GM21723 (cell line): Measurements from ENCODE around the gene PM20D1.
"Not testable (repeated sequence)": the region's sequence is repeated elsewhere in the genome, so short reads cannot be mapped to it uniquely, and the experiment has no call there.

Experiments used
- ATAC-seq: cut with Tn5 transposase; IDR thresholded peaks from one replicate; pipeline ENCODE4 v1.9.1; 2021; ENCODE audit warnings: mild to moderate bottlenecking, moderate library complexity; ENCODE audit not compliant: unreplicated experiment

Gene PM20D1, protein sequence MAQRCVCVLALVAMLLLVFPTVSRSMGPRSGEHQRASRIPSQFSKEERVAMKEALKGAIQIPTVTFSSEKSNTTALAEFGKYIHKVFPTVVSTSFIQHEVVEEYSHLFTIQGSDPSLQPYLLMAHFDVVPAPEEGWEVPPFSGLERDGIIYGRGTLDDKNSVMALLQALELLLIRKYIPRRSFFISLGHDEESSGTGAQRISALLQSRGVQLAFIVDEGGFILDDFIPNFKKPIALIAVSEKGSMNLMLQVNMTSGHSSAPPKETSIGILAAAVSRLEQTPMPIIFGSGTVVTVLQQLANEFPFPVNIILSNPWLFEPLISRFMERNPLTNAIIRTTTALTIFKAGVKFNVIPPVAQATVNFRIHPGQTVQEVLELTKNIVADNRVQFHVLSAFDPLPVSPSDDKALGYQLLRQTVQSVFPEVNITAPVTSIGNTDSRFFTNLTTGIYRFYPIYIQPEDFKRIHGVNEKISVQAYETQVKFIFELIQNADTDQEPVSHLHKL

DNA sequence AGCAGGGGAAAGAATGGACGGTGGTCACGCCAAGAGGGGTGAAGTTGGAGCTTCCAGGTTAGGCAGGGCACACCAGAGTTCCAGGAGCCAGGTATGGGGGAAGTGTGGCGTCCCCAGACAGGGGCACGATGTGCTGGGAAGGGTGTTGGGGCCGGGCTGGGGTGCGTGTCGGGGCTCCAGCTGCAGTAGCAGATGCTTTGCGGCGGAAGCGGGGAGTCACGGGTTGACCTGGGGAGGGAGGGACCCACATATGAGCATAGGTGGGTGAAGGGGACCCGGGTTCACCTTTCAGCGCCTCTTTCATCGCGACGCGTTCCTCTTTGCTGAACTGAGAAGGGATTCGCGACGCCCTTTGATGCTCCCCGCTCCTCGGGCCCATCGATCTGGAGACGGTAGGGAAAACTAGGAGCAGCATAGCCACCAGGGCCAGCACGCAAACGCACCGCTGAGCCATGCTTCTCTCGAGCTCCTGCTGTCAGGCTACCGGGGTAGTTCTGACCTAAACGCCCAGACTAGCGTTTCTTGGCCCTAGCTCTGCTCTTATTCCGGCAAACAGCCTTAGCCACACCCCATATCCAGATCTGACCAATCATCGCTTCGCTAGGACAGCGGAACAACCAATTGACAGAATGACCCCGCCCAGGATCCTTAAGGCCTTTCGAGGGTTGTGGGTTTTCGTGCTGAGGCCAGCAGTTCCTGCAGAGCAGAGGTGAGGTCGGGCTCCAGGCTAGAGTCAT is at the start of gene PM20D1:
Gene PM20D1 (minus strand): TSS at position 514 of the 737 bp plus-strand sequence. CDS start 60 bp downstream, at position 454.
- ATAC-seq, result peak; percentile 88

DNA sequence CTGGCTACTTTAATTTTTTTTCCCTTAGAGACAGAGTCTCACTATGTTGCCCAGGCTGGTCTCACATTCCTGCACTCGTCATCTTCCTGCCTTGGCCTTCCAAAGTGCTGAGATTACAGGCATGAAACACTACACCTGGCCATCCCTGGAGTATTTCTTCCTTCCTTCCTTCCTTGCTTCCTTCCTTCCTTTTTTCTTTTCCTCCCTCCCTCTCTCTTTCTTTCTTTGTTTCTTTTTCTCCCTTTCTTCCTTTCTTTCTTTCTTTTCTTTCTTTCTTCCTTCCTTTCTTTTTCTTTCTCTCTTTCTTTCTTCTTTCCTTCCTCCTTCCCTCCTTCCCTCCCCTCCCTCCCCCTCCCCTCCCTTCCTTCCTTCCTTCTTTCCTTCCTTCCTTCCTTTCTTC is 46.4 kb upstream of the PM20D1 start:
- ATAC-seq, result no peak

DNA sequence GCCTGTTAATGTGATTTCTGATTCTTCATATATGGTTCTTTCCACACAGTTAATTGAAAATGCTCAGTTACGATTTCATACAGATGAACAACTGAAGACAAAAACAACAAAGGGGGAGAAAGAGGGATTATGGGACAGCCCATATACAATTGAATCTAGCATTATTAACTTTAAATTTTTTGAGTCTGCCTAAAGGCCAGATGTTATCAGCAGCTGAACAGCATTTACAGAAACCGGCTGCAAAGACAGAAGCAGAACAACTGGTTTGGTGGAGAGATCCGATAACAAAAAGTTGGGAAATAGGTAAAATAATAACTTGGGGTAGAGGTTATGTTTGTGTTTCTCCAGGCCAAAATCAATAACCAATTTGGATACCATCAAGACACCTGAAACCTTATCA is 44.2 kb upstream of the PM20D1 start:
- ATAC-seq, result not testable (repeated sequence)

DNA sequence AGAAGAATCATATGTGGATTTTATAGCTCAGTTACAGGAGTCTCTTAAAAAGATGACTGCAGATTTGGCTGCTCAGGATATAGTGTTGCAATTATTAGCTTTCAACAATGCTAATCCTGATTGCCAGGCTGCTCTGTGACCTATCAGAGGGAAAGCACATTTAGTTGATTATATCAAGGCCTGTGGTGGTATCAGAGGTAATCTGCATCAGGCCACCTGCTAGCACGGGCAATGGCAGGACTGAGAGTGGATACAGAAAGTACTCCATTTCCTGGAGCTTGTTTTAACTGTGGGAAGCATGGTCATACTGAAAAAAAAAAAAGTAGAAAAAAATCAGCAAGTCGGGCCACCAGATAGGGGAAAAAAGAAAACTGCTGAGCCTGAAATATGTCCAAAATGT is 42.2 kb upstream of the PM20D1 start:
- not testable (repeated sequence) for ATAC-seq

DNA sequence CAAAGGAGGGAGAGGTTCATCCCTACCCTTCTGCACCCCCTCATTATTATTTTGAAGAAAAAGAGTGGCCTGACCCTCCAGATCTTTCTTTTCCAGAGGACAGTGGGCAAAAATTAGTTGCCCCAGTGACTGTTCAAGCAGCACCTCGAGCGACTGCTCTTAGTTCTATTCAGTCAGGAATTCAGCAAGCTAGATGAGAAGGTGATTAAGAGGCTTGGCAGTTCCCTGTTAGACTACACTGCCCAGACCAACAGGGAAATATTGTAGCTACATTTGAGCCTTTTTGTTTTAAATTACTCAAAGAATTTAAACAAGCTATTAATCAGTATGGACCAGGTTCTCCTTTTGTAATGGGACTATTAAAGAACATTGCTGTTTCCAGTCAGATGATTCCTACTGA is 41.5 kb upstream of the PM20D1 start:
- ATAC-seq, result not testable (repeated sequence)

DNA sequence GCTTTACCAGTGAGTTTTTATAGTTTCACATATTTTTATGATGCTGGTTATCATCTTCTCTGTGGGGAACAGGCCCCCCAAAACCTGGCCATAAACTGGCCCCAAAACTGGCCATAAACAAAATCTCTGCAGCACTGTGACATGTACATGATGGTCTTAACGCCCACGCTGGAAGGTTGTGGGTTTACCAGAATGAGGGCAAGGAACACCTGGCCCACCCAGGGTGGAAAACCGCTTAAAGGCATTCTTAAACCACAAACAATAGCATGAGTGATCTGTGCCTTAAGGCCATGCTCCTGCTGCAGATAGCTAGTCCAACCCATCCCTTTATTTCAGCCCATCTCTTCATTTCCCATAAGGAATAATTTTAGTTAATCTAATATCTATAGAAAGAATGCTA is 40.7 kb upstream of the PM20D1 start:
- ATAC-seq, result not testable (repeated sequence)

DNA sequence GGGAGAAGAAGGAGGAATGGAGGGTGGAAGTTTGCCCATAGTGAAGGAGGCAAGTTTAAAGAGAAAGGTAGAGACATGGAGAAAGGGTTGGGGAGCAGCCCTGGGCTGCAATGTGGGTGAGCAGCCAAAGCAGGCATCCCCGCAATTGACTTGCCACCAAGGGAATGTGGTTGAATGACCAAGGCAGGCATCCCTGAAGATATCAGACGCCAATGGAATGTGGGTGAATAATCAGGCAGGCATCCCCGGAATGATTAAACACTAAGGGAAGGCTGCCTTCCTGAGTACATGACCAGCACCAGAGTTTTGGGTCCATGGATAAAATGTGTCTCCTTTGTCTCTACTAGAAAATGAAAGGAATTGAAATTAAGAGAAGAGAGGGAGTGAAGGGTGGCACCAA is 39.8 kb upstream of the PM20D1 start:
- ATAC-seq, result not testable (repeated sequence)

DNA sequence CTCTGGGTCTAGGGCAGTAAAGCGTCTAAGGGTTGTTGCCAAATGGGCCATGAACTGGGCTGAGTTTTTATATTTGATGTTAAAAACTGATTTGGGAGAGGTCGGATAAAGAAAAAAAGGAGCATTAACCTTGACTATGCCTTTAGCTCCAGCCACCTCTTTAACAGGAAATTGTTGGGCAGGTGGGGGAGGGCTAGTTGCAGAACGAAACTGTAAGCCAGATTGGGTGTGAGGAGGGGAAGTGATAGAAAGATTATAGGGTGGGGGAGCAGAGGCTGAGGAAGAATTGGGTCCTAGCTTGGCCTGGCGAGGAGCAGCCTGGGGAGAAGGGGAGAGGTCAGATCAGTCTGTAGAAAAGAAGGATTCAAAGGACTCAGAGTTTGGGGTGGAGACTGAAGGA is 39.1 kb upstream of the PM20D1 start:
- ATAC-seq, result not testable (repeated sequence)

DNA sequence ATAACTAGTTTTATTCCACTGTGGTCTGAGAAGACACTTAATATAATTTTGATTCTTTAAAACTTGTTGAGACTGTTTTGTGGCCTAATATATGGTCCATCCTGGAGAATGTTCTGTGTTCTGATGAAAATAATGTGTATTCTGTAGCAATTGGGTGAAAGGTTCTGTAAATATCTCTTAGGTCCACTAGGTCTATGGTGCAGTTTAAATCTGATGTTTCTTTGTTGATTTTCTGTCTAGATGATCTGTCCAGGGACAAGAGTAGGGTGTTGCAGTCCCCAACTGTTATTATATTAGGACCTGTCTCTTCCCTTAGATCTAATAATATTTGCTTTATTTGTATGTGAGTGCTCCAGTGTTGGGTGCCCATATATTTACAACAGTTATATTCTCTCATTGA is 33.9 kb upstream of the PM20D1 start:
- no peak for ATAC-seq

DNA sequence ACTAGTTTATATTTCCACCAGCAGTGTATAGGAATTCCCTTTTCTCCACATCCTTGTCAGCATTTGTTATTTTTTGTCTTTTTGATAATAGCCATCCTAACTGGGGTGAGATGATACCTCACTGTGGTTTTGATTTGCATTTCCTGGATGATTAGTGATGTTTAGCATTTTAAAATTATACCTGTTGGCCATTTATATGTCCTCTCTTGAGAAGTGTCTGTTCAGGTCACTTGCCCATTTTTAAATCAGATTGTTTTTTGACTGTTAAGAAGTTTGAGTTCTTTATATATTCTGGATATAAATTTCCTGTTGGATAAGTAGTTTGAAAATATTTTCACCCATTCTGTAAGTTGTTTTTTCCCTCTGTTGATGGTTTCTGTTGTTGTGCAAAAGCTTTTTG is 31.0 kb upstream of the PM20D1 start:
- ATAC-seq, result no peak

DNA sequence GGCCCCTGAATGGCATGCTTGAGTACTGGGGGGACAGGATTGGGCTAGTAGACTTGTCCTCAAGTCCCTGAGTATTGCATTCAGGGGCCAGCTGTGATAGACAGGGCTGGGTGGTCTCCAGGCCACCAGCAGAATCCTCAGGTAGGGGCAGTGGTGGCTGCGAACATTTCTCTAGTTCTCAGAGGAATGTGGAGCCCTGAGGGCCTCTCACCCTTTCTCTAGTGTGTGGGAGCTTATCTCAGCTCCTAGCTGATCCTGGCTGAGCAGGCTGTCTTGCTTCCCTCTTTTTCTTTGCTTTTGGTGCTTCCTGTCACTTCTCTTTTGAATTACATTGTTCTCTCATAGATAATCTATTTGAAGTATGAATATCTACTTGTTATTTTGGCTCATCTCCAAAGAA is 30.0 kb upstream of the PM20D1 start:
- ATAC-seq, result no peak

DNA sequence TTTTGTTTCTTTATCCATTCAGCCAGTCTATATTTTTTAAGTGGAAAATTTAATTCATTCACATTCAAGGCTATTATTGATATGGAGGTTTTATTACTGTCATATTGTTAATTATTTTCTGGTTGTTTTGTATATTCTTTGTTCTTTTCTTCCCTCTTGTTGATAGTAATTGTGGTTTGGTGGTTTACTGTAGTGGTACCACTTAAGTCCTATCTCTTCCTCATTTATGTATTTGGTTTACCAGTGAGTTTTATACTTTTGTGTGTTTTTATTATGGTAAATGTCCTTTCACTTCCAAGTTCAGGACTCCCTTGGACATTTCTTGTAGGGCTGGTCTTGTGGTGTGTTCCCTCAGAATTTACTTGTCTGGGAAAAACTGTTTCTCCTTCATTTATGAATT is 28.1 kb upstream of the PM20D1 start:
- no peak for ATAC-seq

DNA sequence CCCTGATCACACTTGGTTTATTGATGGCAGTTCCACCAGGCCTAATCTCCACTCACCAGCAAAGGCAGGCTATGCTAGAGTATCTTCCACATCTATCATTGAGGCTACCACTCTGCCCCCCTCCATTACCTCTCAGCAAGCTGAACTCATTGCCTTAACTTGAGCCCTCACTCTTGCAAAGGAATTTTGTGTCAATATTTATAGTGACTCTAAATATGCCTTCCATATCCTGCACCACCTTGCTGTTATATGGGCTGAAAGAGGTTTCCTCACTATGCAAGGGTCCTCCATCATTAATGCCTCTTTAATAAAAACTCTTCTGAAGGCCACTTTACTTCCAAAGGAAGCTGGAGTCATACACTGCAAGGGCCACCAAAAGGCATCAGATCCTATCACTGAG is 23.2 kb upstream of the PM20D1 start:
- ATAC-seq, result not testable (repeated sequence)

DNA sequence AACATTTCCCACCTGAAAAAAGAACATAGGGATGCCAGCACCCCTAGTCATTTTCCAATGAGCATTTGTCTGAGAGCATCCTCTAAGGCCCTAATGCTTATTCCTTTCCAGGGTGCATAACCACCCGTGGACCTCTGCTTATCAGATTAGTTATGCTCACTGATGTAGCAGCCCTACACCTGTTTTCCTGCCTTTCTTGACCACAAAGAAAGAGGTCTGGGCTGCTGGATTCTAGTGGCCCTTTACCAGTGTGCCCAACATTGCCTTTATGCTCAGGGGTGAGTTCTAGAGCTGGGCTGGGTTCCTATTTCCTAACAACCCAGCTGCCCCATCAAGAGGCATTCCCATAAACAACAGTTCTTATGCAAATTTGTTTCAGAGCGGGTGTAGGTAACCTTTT is 20.3 kb upstream of the PM20D1 start:
- no peak for ATAC-seq

DNA sequence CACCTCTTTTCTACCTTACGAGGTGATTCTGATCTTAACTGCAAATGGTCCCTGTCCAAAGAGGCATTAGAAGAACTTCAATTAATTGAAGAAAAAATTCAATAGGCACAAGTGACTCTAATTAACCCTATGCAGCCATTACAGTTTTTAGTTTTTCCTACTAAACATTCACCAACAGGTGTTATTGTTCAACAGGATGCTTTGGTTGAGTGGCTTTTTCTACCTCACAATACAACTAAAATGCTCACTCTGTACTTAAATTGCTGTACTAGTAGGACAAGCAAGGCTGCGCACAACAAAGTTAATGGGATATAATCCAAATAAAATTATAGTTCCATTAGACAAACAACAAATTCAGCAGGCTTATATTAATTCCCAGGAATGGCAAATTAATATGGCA is 11.6 kb upstream of the PM20D1 start:
- no peak for ATAC-seq

DNA sequence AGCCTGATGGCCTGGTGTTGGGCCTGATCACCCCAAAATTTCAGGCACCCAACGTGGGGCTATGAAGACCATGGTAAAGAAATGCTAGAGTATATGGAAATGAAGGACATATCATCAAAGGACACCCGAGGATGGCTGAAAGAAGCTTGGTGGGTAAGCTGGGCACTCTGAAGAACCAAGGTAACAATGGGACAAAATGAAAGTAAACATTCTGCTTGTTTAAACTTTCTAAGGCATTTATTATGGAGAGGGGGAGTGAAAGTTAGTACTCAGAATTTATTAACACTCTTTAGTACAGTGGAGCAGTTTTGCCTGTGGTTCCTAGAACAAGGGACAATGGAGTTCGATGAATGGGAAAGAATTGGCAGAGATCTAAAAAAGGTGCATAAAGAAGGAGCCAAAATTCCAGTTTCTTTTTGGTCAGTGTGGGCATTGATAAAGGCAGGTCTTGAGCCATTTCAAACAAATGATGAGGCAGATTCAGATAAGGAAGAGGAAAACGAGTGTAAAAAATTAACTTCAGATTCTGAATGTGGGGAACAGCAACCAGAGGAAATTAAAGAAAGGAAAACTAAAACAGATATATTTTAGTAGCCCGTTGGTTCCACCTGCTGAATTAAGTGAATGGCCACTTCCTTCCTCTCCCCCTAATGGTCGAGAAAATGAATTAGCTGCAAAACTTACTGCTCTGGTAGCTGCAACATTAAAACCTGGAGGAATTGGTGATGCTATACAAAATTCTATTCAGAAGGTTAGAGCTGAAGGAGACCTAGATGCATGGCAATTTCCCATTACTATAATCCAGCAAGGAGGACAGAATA is 8.4 kb upstream of the PM20D1 start:
- ATAC-seq, result no peak

DNA sequence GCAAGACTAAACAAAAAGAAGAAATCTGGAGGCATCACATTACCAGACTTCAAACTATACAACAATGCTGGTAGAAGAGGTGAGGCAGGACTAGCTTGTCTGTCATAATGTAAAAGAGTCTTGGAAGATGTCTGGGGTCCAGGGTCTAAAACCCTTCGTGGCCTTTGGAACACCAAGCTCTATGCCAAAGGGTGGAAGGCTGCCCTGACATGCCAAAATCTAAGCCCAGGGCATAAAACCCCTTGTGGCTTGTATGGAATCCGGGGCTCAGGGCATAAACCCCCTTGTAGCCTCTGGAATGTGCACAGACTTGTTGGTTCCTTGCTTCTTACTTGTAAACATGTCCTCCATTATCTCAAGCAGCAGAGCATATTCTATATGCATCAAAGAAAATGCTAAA is 7.6 kb upstream of the PM20D1 start:
- ATAC-seq, result not testable (repeated sequence)

DNA sequence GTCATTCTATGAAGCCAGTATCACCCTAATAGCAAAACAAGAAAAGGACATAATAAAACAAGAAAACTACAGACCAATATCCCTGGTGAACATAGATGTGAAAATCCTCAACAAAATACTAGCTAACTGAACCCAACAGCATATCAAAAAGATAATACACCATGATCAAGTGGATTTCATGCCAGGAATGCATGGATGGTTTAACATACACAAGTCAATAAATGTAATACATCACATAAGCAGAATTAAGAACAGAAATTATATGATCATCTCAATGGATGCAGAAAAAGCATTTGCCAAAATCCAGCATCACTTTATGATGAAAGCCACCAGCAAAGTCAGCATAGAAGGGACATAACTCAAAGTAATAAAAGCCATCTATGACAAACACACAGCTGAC is 6.5 kb upstream of the PM20D1 start:
- ATAC-seq, result no peak

DNA sequence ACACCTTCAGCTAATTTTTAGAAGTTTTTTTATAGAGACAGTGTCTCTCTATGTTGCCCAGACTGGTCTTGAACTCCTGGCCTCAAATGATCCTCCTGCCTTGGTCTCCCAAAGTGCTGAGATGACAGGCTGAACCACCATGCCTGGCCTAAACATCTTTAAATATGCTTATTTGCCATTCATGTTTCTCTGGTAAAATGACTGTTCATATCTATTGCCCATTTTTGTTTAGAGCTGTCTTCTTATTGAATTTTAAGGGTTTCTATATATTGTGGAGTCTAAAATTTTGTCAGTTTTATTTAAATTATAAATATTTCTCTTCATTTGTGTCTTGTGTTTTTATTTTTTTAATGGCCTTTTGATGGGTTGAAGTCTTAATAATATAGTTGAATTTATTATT is 3.0 kb upstream of the PM20D1 start:
- no peak for ATAC-seq

DNA sequence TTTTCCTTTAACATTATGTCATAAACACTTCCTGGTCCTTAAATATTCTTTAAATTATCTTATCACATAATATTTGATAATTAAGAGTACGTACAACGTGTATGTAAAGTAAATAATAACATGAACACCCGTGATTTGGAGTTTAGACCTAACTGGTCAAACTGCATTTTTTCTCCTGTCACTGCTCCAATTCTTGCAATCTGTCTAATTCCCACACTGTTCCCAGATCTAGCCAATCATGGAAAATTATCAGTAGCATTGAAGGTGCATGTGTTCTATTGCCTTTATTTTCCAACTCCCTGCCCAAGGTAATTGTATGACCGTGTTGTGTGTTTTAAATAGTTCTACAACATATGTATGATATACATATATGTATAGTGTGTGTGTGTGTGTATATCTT is 2.1 kb upstream of the PM20D1 start:
- no peak for ATAC-seq
